ENCODE measurements around the gene UNC93B1.

UNC93B1 gene, protein sequence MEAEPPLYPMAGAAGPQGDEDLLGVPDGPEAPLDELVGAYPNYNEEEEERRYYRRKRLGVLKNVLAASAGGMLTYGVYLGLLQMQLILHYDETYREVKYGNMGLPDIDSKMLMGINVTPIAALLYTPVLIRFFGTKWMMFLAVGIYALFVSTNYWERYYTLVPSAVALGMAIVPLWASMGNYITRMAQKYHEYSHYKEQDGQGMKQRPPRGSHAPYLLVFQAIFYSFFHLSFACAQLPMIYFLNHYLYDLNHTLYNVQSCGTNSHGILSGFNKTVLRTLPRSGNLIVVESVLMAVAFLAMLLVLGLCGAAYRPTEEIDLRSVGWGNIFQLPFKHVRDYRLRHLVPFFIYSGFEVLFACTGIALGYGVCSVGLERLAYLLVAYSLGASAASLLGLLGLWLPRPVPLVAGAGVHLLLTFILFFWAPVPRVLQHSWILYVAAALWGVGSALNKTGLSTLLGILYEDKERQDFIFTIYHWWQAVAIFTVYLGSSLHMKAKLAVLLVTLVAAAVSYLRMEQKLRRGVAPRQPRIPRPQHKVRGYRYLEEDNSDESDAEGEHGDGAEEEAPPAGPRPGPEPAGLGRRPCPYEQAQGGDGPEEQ

DNA sequence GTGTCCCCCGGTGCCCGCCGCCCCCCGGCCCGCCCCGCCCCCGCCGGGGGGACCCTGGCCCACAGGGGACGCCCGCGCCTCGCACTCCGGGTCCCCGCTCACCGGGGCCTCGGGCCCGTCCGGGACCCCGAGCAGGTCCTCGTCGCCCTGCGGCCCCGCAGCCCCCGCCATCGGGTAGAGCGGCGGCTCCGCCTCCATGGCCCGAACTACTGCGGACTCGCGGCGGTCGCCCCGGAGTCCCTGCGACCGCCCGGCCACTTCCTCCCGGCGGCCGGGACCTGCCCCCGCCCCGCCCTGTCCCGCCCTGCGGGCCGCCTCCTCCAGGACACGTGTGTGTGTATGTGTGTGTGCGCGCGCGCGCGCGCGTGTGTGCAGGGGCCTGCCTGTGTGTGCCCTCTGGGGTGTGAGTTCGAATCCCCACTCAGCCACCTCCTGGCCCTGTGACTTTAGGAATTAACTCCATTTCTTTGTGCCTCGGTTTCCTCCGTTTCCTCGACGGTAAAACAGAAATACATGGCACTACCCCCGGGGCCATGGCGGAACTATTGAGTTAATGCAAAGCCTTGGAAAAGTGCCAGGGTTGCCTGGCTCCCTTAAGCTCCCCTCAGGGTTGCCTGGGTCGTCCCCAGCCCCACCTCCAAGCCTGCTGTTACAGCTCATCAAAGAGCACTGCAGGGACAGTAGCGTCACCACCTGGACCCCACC lies at the start of gene UNC93B1:
Gene UNC93B1, minus strand, starts transcription at position 252 of the 705 bp plus-strand sequence. Its CDS starts 54 bp downstream, at position 198.
- peak; percentile 72 for DNase-seq (ENCODE audit: low read depth)

DNA sequence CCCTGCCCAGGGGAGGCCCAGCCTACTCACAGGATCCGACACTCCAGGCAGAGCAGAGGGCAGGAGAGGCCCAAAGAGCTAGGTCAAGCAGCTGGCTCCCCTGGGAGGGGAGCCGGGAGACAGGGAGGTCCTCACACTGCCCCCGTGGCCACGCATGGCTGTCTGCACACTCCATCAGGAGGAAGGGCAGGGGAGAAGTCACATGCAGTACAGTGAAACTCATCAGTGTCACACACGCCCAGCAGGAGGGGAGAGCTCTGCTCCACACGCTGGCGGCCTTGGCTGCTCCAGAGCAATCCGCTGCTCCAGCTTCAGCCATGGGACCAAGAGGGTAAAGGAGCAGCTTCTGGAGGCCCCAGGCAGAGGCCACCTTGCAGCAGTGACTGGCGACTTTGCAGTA lies 49.2 kb upstream of the UNC93B1 start:
- DNase-seq (ENCODE audit: low read depth), result no peak

DNA sequence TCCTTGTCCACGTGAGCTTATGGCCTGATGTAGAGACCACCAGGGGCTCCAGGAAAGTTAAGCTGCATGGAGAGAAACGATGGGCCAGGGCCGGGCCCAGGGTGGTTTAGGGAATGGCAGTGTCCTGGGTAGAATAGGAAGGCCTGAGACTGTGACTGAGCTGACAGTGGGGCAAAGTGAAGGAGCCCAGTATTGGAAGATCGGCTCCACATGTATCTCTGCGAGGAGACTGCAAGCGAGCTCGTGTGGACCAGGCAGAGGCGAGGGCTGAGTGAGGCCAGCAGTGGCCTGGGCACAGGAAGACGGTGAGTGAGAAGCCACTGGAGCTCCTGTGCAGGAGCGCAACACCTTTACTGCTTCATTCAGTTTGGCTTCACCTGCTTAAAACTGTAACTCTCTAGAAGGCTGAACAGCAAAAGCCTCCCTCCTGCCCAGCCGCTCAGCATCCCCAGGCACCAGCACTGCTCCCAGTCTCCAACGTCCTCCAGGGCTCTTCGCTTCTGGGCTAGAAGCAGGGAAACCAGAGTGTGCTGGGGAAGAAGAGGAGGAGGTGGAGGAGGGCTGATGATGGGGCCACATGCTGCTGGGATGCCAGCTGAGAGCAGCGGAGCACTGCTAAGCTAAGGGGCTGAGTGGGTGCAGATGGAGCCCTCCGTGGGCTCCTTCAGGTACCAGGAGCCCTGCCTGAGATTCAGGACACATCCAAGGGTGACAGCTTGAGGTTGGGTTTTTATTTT lies 48.4 kb upstream of the UNC93B1 start:
- DNase-seq (ENCODE audit: low read depth), result no peak

DNA sequence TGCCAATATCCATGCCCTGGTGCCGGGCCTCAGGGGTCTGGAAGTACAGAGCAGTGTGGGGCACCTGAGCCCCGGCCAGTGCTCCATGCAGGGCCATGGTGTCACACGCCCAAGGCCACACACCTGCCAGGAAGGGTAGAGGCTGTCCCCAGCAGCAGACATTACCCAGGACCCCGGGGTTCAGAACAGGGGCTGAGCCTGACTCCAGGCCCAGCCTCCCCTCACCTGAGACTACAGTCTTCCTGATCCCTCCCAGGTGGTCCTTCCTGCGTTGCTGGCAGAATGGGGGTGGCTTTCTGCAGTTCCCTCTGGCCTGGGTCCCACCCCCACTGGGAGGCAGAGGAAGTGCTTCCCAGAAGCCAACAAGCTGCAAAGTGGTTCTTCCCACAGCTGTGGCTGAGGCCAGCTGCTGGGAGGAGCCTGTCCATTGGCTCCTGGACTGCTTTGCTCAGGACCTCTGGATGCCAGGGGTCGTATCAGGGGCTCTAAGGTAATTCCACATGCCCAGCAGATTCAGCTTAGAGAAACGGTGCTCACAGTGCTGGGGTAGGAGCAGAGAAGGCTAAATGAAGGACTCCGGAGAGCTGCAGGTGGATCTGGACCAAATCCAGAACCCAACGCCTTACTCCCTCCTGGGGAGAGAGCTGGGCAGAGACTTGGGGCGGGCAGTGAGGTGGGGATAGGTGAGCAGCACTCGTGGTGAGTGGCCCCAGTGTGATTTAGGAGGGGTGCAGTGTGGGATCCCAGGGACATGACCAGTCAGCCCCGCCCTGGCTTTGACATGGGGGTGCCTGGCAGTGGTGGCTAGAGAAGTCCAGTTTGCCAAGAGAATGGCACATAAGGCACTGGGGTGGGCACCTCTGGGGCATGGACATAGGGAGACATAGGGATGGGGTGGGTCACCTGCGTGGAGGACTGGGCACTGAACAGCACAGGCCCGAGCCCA lies 47.6 kb upstream of the UNC93B1 start:
- DNase-seq (ENCODE audit: low read depth), result no peak

DNA sequence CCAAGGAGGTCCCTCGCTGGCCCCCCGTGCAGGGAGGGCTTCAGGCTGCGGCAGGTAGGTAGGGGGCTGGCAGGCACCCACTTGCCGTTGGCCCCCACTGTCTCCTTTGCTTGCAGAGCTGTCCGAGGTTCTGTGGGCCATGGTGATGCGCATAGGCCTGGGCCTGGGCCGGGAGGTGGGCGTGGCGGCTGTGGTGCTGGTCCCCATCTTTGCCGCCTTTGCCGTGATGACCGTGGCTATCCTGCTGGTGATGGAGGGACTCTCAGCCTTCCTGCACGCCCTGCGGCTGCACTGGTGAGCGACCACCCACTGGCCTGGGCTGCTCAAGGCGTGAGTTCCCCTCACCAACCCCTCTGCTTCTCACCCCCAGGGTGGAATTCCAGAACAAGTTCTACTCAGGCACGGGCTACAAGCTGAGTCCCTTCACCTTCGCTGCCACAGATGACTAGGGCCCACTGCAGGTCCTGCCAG lies 46.5 kb upstream of the UNC93B1 start:
- DNase-seq (ENCODE audit: low read depth), result no peak

DNA sequence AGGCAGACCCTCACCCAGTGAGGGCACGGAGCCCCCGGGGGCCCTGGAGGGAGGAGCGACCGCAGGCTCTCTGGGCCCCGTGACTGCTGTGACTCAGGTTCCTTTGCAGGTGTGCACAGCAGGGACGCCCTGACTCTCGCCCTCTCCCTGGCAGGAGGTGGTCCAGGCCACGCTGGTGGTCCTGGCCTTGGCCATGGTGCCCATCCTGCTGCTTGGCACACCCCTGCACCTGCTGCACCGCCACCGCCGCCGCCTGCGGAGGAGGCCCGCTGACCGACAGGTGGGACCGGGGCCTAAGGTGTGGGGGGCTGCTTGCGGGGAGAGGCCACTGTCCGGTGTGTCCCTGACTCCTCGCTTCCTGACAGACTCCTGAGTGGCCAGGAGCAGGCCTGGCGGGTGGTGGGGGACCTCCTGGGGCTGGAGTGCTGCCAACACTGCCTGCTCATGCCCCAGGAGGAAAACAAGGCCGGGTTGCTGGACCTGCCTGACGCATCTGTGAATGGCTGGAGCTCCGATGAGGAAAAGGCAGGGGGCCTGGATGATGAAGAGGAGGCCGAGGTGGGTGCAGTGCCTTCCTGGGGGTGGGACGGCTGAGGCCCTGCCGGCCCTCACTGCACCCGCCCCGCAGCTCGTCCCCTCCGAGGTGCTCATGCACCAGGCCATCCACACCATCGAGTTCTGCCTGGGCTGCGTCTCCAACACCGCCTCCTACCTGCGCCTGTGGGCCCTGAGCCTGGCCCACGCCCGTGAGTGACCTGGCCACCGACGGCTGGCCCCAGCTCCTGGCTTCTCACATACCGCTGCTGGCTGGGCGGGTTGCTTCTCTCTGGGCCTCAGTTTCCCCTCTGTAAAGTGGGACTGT lies 45.8 kb upstream of the UNC93B1 start:
- no peak for DNase-seq (ENCODE audit: low read depth)

DNA sequence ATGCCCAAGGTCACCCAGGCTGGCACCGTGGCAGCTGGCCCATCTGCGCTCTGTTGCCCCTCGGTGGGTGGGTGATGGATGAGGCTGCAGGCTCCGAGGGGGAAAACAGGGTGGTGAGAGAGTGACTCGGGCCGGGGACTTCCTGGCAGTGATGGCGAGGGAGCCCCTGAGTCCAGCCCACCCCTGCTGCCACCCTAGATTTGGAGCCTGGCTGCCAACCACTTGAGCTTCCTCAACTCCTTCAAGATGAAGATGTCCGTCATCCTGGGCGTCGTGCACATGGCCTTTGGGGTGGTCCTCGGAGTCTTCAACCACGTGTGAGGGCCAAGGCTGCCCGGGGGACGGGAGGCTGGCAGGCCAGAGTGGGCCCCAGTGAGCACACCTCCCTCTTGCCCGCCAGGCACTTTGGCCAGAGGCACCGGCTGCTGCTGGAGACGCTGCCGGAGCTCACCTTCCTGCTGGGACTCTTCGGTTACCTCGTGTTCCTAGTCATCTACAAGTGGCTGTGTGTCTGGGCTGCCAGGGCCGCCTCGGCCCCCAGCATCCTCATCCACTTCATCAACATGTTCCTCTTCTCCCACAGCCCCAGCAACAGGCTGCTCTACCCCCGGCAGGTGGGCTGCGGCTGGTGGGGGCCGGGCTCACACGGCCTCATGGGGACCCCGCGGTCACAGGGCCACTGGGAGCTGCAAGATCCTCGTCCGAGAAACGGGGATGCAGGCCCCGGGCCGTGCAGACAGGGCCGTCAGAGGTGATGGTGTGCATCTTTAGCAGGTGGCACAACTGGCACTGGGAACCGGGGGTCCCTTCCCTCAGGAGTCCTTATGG lies 45.0 kb upstream of the UNC93B1 start:
- DNase-seq (ENCODE audit: low read depth), result no peak

DNA sequence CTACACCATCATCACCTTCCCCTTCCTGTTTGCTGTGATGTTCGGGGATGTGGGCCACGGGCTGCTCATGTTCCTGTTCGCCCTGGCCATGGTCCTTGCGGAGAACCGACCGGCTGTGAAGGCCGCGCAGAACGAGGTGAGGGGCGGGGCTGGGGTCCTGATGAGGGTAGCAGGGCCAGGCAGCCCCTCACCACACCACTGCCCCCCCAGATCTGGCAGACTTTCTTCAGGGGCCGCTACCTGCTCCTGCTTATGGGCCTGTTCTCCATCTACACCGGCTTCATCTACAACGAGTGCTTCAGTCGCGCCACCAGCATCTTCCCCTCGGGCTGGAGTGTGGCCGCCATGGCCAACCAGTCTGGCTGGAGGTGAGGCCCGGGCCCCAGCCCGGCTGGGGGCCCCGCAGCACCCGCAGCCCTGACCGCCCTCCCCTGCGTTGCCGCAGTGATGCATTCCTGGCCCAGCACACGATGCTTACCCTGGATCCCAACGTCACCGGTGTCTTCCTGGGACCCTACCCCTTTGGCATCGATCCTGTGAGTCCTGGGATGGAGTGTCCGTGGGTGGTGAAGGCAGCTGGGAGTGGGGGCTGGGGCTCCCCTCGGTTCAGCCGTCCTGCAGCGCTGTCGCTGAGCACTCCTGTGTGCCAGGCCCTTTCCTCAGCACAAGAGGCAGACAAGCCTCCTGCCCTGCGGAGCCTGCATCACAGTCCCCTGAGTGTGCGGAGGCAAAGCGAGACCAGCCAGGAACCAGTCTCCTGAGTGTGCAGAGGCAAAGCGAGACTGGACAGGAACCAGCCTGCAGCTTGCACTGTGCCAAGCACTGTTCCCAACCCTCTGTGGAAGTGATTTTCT lies 43.8 kb upstream of the UNC93B1 start:
- DNase-seq (ENCODE audit: low read depth), result no peak

DNA sequence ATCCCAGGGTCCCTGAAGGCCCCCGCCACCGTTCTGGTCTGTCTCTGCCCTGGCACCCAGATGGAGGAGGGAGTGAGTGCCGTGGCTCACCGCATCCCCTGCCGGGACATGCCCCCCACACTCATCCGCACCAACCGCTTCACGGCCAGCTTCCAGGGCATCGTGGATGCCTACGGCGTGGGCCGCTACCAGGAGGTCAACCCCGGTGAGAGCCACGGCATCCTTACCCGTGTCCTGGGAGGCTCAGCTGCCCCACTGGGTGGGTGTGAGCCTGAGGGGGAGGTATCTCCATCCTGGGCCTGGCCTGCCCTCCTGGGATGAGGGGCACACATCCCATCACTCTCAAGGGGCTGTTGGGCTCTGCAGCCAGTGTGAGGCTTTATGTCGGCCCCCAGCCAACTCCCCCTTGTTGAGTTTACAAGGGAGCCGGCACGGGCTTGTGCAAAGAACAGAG lies 41.0 kb upstream of the UNC93B1 start:
- DNase-seq (ENCODE audit: low read depth), result no peak

DNA sequence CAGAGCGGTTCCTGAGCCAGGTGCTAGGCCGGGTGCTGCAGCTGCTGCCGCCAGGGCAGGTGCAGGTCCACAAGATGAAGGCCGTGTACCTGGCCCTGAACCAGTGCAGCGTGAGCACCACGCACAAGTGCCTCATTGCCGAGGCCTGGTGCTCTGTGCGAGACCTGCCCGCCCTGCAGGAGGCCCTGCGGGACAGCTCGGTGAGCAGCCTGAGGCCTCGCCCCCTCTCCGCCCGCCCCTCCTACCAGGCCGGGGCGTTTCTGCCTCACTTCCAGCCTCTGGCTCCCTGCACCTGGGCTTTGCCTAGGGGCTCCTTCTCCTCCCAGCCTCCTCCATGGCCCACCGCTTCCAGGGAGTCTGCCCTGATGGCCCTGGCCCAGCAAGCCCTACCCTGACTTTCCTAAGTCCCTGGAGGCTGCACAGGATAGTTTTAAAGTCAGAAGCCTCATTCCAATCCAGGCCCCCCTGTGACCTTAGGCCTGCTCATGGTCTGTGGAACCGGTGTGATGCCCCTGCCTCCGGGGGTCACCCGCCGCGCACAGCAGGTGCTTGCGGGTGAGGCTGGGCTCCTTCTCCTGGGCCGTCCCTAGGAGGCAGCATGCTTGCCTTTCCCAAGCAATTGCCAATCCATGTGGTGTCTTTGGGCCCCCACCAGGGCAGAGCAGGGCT lies 40.4 kb upstream of the UNC93B1 start:
- no peak for DNase-seq (ENCODE audit: low read depth)

DNA sequence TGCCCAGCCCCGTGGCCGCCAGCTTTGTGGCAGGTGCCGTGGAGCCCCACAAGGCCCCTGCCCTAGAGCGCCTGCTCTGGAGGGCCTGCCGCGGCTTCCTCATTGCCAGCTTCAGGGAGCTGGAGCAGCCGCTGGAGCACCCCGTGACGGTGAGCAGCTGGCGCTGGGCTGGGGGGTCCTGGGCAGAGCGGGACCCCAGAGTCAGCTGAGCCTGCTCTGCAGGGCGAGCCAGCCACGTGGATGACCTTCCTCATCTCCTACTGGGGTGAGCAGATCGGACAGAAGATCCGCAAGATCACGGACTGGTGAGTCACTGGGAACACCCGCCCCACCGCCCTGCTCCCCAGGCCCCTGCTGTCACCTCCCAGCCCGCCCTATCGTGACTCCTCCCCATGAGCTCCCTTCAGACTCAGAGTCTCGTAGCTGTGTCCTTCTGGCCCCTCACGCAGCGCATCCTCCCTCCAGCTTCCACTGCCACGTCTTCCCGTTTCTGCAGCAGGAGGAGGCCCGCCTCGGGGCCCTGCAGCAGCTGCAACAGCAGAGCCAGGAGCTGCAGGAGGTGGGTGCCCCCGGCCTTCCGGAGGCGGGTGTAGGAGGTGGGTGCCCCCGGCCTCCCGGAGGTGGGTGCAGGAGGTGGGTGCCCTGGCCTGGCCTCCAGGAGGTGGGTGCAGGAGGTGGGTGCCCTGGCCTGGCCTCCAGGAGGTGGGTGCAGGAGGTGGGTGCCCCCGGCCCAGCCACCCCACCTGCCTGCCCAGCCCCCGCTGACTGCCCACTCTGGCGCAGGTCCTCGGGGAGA lies 39.6 kb upstream of the UNC93B1 start:
- no peak for DNase-seq (ENCODE audit: low read depth)

DNA sequence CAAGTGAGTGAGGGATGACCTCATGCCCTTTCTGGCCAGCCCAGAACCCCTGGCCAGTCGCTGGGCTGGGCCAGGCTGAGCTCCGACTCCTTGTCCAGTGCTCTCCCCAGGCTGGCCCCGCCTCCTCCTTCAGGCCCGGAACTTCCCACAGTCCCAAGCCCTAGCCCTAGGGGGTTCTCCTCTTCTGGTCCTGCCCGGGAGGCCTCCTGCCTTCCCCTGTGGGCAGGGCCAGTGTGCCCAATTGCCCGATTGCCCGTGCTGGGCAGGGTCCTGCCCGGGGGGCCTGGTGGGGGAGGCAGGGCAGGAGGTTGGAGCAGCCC lies 39.1 kb upstream of the UNC93B1 start:
- no peak for DNase-seq (ENCODE audit: low read depth)

DNA sequence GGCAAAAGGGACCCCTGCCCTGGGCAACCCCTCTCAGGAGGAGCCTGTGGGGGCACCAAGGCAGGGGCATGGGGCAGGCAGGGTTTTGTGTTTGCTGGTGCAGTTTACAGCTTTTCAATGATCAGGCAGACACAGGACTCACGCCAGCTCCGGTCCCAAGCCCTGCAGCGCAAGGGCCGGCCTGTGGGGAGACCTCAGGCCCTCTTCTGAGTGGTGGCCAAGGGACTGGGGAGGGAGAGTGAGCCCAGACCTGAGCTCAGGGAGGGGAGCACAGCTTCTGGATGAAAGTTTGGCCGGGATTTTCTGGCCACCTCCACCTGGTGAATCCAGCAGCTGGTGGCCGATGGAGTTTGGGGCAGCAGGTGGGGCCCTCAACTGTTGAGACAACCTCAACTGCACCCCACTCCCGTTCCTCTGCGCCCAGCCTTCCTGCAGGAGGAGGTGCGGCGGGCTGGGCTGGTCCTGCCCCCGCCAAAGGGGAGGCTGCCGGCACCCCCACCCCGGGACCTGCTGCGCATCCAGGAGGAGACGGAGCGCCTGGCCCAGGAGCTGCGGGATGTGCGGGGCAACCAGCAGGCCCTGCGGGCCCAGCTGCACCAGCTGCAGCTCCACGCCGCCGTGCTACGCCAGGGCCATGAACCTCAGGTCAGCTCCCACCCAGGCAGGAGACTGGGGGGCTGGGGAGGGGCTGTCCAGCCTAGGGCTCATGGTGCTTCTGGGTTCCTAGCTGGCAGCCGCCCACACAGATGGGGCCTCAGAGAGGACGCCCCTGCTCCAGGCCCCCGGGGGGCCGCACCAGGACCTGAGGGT lies 38.5 kb upstream of the UNC93B1 start:
- DNase-seq (ENCODE audit: low read depth), result no peak

DNA sequence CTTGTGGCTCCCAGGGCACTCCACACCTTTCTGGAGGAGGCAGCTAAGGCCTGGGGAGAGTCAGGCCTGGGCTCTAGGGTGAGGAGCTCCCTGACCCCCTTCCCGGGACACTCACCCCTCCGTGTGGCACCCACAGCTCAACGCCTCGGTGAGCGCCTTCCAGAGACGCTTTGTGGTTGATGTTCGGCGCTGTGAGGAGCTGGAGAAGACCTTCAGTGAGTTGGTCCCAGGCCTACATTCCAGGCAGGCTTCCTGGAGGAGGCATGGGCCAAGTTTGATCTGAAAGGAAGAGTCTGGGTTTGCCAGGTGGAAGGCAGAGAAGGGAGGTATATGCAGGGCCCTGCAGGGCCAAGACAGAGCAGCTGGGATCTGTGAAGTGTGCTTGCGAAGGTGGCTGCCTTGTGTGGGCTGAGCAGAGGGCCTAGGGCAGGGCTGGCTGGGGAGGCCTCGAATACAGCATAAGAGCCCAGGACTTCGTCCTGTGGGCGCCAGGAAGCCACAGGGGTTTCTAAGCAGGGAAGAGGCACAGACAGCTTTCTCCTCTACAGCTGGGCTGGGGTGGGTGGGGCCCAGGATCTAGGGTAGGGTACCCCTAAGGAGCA lies 37.8 kb upstream of the UNC93B1 start:
- DNase-seq (ENCODE audit: low read depth), result no peak

DNA sequence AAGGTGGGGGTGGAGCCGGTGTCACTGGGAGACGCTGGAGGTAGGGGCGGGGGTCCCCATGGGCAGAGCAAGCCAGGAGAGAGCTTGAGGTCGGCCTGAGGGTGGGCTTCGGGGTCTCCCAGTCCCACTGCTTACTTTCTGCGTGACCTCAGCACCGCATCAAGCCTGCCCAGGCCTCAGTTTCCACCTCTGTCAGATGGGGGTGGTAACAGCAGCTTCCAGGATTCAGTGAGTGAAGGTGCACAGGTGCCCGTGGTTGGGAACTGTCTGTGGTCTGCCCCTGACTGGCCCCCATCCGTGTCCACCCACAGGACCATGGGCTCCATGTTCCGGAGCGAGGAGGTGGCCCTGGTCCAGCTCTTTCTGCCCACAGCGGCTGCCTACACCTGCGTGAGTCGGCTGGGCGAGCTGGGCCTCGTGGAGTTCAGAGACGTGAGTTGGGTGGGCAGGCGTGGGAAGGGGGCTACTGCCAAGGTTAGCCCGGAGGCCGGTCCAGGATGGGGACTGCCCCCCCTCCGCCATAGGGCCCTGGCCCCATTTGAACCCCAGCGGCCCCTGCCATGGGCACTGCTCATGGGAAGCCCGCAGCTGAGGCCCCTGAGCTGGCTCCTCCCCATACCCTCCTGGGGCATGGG lies 37.2 kb upstream of the UNC93B1 start:
- no peak for DNase-seq (ENCODE audit: low read depth)
